OCI-LY1 (cell line): Measurements from ENCODE around the gene TMPRSS11A.

Experiments used
- H2AFZ ChIP-seq: fragments of 200-600 bp; sonication (generic), shearing (Covaris generic); 2 replicates; pipeline ENCODE4 v1.6.0; 2014; ENCODE audit warnings: antibody characterized with exemption, mild to moderate bottlenecking, low read length
- H3F3A ChIP-seq: fragments of 200-600 bp; sonication (generic), shearing (Covaris generic); 2 replicates; pipeline ENCODE4 v1.6.0; 2014; ENCODE audit warnings: mild to moderate bottlenecking, antibody characterized with exemption, low read length, moderate library complexity; ENCODE audit not compliant: insufficient read depth
- H3K27ac ChIP-seq: fragments of 200-600 bp; sonication (generic); 2 replicates; pipeline ENCODE4 v1.5.1; 2014; ENCODE audit warnings: low read length, mixed run types, mild to moderate bottlenecking, low read depth; ENCODE audit not compliant: poor library complexity, severe bottlenecking
- H3K27me3 ChIP-seq: fragments of 200-600 bp; sonication (generic); 2 replicates; pipeline ENCODE4 v1.6.0; 2014; ENCODE audit warnings: antibody characterized with exemption, mild to moderate bottlenecking, low read length, moderate library complexity; ENCODE audit not compliant: insufficient read depth
- H3K36me3 ChIP-seq: fragments of 200-600 bp; sonication (generic); 2 replicates; pipeline ENCODE4 v1.6.1; 2014; ENCODE audit warnings: mild to moderate bottlenecking, antibody characterized with exemption, low read length, moderate library complexity, mixed read lengths; ENCODE audit not compliant: insufficient read depth
- H3K4me1 ChIP-seq: fragments of 200-600 bp; sonication (generic); 2 replicates; pipeline ENCODE4 v1.5.1; 2014; ENCODE audit warnings: mild to moderate bottlenecking, low read length, moderate library complexity; ENCODE audit not compliant: insufficient read depth, severe bottlenecking
- H3K4me2 ChIP-seq: fragments of 200-600 bp; sonication (generic), shearing (Covaris generic); 2 replicates; pipeline ENCODE4 v1.6.1; 2014; ENCODE audit warnings: low read length
- H3K4me3 ChIP-seq: fragments of 200-600 bp; sonication (generic); 2 replicates; pipeline ENCODE4 v1.5.1; 2014; ENCODE audit warnings: low read length, low read depth, mild to moderate bottlenecking, mixed read lengths; ENCODE audit not compliant: poor library complexity, severe bottlenecking
- H3K79me2 ChIP-seq: fragments of 200-600 bp; shearing (Covaris generic); 2 replicates; pipeline ENCODE4 v1.6.1; 2016; ENCODE audit warnings: mixed run types, low read length, mixed read lengths; ENCODE audit not compliant: insufficient read depth
- H3K9ac ChIP-seq: fragments of 200-600 bp; sonication (generic), shearing (Covaris generic); 2 replicates; pipeline ENCODE4 v1.6.1; 2014; ENCODE audit warnings: mild to moderate bottlenecking, low read length, mixed read lengths
- H3K9me2 ChIP-seq: fragments of 200-600 bp; sonication (generic), shearing (Covaris generic); 2 replicates; pipeline ENCODE4 v1.6.1; 2014; ENCODE audit warnings: low read depth, mild to moderate bottlenecking, low read length, mixed read lengths
- H3K9me3 ChIP-seq: fragments of 200-600 bp; shearing (Covaris generic); 2 replicates; pipeline ENCODE4 v1.6.1; 2014; ENCODE audit warnings: low read length, mixed read lengths
- H4K20me1 ChIP-seq: fragments of 200-600 bp; sonication (generic), shearing (Covaris generic); 2 replicates; pipeline ENCODE4 v1.6.0; 2016; ENCODE audit warnings: mild to moderate bottlenecking, low read length; ENCODE audit not compliant: insufficient read depth
- EZH2 ChIP-seq: fragments of 200-600 bp; sonication (generic), shearing (Covaris generic); IDR thresholded peaks from 2 replicates; pipeline ENCODE4 v1.8.0; 2017; ENCODE audit warnings: borderline replicate concordance, mixed run types, mild to moderate bottlenecking, antibody characterized with exemption, low read length, moderate library complexity, mixed read lengths
- TF ChIP-seq, protein P1 (sequence below): fragments of 200-600 bp; sonication (generic), shearing (Covaris generic); IDR thresholded peaks from 2 replicates; pipeline ENCODE4 v1.5.1; 2017; ENCODE audit warnings: mild to moderate bottlenecking, antibody characterized with exemption, low read length, moderate library complexity, mixed read lengths

The TMPRSS11A gene

DNA sequence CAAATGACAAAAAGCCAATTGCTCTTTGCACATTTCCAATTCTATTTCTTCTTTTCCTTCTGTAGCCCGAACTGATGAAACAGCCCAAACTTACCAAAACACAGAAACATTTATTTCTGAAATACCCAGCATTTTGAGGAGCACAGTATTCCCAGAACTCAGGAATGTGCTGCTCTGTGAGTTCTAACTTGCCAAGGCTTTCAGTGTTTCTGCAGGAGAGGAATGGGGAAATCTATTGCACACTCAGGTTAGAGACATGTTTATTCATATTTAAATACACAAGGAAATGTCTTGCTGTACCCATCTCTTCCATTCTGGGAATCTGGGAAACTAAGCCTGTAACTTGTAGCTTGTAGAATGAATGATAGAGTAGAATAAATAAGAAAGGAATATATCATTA lies 90.2 kb downstream of the TMPRSS11A start:
- H3K4me2 ChIP-seq = no peak overlapping the region
- no peaks in the 10 kb centered on the region for H3K9me3 ChIP-seq
- H3K4me3 ChIP-seq = no peak overlapping the region
- H4K20me1 ChIP-seq = no peaks in the 10 kb centered on the region
- H2AFZ ChIP-seq = no peak overlapping the region
- no peaks in the 10 kb centered on the region for H3F3A ChIP-seq
- no peaks in the 10 kb centered on the region for H3K79me2 ChIP-seq
- H3K36me3 ChIP-seq = no peaks in the 10 kb centered on the region
- H3K27me3 ChIP-seq = no peaks in the 10 kb centered on the region
- H3K4me1 ChIP-seq = no peaks in the 10 kb centered on the region
- no peak for TF ChIP-seq EZH2
- TF ChIP-seq, protein P1, sequence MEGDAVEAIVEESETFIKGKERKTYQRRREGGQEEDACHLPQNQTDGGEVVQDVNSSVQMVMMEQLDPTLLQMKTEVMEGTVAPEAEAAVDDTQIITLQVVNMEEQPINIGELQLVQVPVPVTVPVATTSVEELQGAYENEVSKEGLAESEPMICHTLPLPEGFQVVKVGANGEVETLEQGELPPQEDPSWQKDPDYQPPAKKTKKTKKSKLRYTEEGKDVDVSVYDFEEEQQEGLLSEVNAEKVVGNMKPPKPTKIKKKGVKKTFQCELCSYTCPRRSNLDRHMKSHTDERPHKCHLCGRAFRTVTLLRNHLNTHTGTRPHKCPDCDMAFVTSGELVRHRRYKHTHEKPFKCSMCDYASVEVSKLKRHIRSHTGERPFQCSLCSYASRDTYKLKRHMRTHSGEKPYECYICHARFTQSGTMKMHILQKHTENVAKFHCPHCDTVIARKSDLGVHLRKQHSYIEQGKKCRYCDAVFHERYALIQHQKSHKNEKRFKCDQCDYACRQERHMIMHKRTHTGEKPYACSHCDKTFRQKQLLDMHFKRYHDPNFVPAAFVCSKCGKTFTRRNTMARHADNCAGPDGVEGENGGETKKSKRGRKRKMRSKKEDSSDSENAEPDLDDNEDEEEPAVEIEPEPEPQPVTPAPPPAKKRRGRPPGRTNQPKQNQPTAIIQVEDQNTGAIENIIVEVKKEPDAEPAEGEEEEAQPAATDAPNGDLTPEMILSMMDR = no peak
- no peak overlapping the region for H3K9ac ChIP-seq
- H3K9me2 ChIP-seq = no peaks in the 10 kb centered on the region
- H3K27ac ChIP-seq = no peak overlapping the region

DNA sequence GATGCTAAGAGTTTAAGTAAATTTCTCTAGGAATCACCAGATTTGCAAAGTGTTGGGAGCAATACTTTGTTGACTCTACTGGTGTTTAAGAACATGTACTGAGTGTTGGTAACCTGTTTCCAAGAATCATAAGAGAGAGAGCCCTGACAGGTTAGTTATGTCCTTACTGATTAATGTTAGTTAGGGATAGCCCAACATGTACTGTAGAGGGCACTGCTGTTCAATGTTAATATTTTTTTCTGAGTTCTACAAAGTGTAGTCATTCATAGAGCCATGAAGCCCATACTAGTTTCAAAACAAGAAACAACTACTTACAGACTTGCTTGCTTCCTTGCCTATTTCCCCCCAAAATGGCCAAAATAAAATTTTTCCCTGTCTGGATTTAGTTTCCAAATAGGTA lies 91.4 kb downstream of the TMPRSS11A start:
- TF ChIP-seq EZH2 = no peak
- TF ChIP-seq, protein P1 = peak; percentile 52
- Histone ChIP-seq H3K4me1 (no peaks in the 10 kb centered on the region), H3K36me3 (no peaks in the 10 kb centered on the region), H3K9ac (no peak overlapping the region), H3K9me2 (no peaks in the 10 kb centered on the region), H3K27me3 (no peaks in the 10 kb centered on the region), H3K79me2 (no peaks in the 10 kb centered on the region), H4K20me1 (no peaks in the 10 kb centered on the region), H3K4me3 (no peak overlapping the region), H2AFZ (no peak overlapping the region), H3K9me3 (no peaks in the 10 kb centered on the region), H3K4me2 (no peak overlapping the region), H3F3A (no peaks in the 10 kb centered on the region), H3K27ac (no peak overlapping the region)

DNA sequence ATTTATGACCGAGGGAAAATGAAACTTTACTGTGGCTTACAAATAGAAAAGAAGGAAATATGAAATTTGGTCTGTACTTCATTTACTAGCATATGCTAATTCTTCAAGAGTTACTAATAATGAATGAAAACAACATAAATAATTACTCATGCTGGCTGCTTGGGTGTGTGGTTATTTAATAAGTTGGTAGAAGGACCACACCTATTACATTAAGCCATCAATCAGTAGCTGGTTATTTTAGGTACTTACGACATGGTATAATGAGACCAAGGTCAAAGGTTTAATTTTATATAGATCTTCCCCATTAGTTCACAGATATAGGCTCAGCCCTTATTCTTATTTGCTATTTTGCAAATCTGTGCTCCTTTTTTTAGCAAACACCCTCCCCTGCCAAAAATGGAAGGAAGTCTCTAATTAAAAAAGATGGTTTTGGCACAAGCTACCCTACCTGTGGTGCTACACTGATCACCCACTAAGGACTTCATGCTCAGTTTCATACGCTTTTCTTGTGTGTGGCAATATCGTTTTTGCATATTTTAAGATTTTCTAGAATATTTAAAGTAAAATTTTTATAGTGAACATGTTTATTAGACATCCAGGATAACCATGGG lies 93.6 kb downstream of the TMPRSS11A start:
- no peak overlapping the region for H3K4me2 ChIP-seq
- H2AFZ ChIP-seq = no peak overlapping the region
- no peaks in the 10 kb centered on the region for H3F3A ChIP-seq
- H3K4me3 ChIP-seq = no peak overlapping the region
- no peaks in the 10 kb centered on the region for H3K4me1 ChIP-seq
- no peak overlapping the region for H3K27ac ChIP-seq
- no peaks in the 10 kb centered on the region for H4K20me1 ChIP-seq
- no peaks in the 10 kb centered on the region for H3K9me3 ChIP-seq
- no peaks in the 10 kb centered on the region for H3K27me3 ChIP-seq
- no peaks in the 10 kb centered on the region for H3K36me3 ChIP-seq
- no peaks in the 10 kb centered on the region for H3K9me2 ChIP-seq
- TF ChIP-seq, protein P1 = no peak
- TF ChIP-seq EZH2 = no peak
- no peak overlapping the region for H3K9ac ChIP-seq
- H3K79me2 ChIP-seq = no peaks in the 10 kb centered on the region
